Activated T-cell treated with anti-CD3 and anti-CD28 coated beads for 4 hours (primary cell): Measurements from ENCODE around the gene LPAR3.

Experiments
- DNase-seq: peaks from one replicate; pipeline ENCODE4 v3.0.0-alpha.2; 2020

The LPAR3 gene

GRCh38 chr1:84773195-84773594 is 119.8 kb downstream of the LPAR3 start:
- DNase-seq, result no peak

- peak; percentile 64 for DNase-seq
These were observed 120.5 kb downstream of the LPAR3 start for GRCh38 chr1:84772428-84772943.

- no peak for DNase-seq
These were observed 121.1 kb downstream of the LPAR3 start for GRCh38 chr1:84771895-84772294.

- no peak for DNase-seq
These were observed 122.5 kb downstream of the LPAR3 start for GRCh38 chr1:84770481-84770880.

- DNase-seq, result no peak
These were observed 123.4 kb downstream of the LPAR3 start for GRCh38 chr1:84769636-84770035.

GRCh38 chr1:84768634-84769033 is 124.4 kb downstream of the LPAR3 start:
- no peak for DNase-seq

- DNase-seq, result no peak
These were observed 128.9 kb downstream of the LPAR3 start for GRCh38 chr1:84763912-84764680.

GRCh38 chr1:84762664-84763063 is 130.3 kb downstream of the LPAR3 start:
- DNase-seq, result no peak
